ENCODE data around the gene IL1RAPL2. TPM values are rescaled to one million over a fixed set of nuclear protein-coding genes. Genes with fewer than 3 reads are reported as not detected.
"Not testable (repeated sequence)": the region's sequence is repeated elsewhere in the genome, so short reads cannot be mapped to it uniquely, and the experiment has no call there.

IL1RAPL2 gene
- not detected for total RNA-seq

DNA sequence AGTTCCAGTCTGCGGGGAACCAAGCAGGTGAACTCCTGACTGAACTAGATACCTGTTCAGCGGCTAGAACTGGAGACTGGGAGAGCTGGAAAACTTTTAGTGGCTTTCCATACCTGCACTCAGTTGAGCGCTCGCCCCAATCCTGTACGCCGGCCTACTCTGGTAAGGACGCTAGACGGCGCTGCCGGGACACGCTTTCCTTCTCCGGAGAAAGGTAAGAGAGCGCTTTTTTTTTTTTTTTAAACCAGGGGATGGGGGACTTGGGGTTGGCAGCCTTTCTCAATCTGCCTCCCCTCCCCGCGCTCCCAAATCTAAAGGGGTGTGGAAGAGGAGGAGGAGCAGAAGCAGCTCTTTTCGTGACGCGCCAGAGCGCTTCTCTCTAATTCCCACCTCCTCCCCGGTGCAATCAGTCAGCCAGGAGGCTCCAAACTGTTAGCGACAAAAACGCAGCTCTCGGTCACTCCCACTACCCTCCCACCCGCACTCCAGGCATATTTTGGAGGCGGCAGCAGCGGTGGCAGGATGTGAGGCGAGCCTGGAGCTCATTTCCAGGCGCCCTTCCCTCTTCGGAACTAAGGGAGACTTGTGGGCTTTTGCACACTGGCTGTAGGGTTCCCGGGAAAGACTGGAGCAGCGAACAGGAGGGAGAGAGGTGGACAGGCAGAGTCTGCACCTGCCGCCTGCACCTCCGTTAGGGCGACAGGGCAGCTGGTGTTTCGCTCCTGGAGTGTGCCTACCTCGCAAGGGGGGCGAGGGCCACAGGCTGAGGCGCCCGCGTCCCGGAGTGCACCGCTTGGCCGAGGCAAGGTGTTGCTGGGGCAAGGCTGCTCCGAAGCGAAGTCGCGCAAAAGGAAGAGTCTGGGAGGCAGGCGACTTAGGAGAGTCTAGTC lies at the start of gene IL1RAPL2:
Gene IL1RAPL2 (plus strand): TSS at position 409 of the 890 bp plus-strand sequence.
- Mint-ChIP-seq H3K4me1 (no peaks in the 10 kb centered on the region), H3K36me3 (ENCODE audit: low read depth) (no peaks in the 10 kb centered on the region), H3K27me3 (peaks cover 10% of the 10 kb centered on the region), H3K9me3 (no peaks in the 10 kb centered on the region), H3K27ac (no peak within 1 kb of the TSS), H3K4me3 (no peak within 1 kb of the TSS)
- DNase-seq = no peak
- CTCF ChIA-PET = interaction anchor here (0.7 to 1.5 kb wide), 2 partner anchors 126 to 356 kb away, joined by 3 to 4 read pairs; no protein-coding TSS in a partner anchor
- POLR2A ChIA-PET = no interaction called here

DNA sequence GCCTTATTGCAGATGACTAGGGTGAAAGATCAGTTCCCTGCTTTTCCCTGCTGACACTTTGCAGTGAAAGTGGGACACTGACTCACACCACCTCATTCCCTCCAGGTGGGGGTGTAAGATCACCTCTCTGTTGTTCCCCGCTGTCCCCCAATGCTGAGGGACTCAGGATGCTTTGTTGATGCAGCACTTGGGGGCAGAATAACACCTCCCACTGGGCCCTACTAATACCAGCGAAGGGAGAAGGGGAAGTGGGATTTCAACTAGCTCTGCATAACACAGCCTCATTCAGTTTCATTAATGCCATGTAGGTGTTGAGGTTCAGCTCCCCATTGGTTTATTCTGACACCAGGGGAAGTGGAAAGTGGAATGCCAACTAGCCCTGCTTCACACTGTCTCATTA lies 43.6 kb upstream of the IL1RAPL2 start:
- CTCF ChIA-PET = no interaction called here
- POLR2A ChIA-PET = no interaction called here

DNA sequence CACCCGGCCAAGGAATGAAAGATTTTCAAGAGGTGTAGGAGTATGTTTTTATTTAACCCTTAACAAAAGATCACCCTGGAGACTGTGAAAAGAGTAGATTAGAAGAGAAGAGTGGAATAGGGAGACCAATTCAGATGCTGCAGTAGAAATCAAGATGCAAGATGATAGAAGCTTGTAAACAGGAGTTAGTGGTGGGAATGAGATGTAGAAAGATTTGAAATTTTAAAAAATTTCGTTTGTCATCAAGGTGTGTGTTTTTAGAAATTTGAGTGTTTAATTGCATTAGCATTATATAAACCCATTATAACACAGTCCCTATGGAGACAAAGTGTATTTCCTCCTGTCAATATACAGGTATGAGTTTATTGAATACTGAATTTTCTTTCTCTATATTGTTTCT lies 42.1 kb upstream of the IL1RAPL2 start:
- H3K4me3 Mint-ChIP-seq = no peak overlapping the region
- peaks cover 2% of the 10 kb centered on the region for H3K9me3 Mint-ChIP-seq
- no peaks in the 10 kb centered on the region for H3K4me1 Mint-ChIP-seq
- H3K27ac Mint-ChIP-seq = no peak overlapping the region
- ChIA-PET POLR2A (no interaction called here), CTCF (no interaction called here)
- DNase-seq = no peak
- no peaks in the 10 kb centered on the region for H3K36me3 Mint-ChIP-seq (ENCODE audit: low read depth)
- H3K27me3 Mint-ChIP-seq = no peaks in the 10 kb centered on the region

More for the DNA sequence above, 43.6 kb upstream of the IL1RAPL2 start:
- H3K27ac Mint-ChIP-seq = no peak overlapping the region
- H3K9me3 Mint-ChIP-seq = peaks cover 2% of the 10 kb centered on the region
- H3K36me3 Mint-ChIP-seq (ENCODE audit: low read depth) = no peaks in the 10 kb centered on the region
- H3K4me1 Mint-ChIP-seq = no peaks in the 10 kb centered on the region
- no peak overlapping the region for H3K4me3 Mint-ChIP-seq
- no peaks in the 10 kb centered on the region for H3K27me3 Mint-ChIP-seq
- no peak for DNase-seq

GRCh38 chrX:104539081-104539480 lies 26.9 kb upstream of the IL1RAPL2 start:
- Mint-ChIP-seq H3K36me3 (ENCODE audit: low read depth) (no peaks in the 10 kb centered on the region), H3K9me3 (no peaks in the 10 kb centered on the region), H3K4me1 (no peaks in the 10 kb centered on the region), H3K27ac (no peak overlapping the region), H3K4me3 (no peak overlapping the region), H3K27me3 (no peaks in the 10 kb centered on the region)
- DNase-seq = no peak
- ChIA-PET POLR2A (no interaction called here), CTCF (no interaction called here)

- DNase-seq; POLR2A ChIA-PET; H3K27ac Mint-ChIP-seq; H3K9me3 Mint-ChIP-seq; H3K36me3 Mint-ChIP-seq (ENCODE audit: low read depth); CTCF ChIA-PET; H3K4me1 Mint-ChIP-seq; H3K4me3 Mint-ChIP-seq; H3K27me3 Mint-ChIP-seq: not testable (repeated sequence)
These were observed 23.6 kb upstream of the IL1RAPL2 start for GRCh38 chrX:104542447-104542846.

- no peak for DNase-seq
- POLR2A ChIA-PET = no interaction called here
- Mint-ChIP-seq H3K27ac (no peak overlapping the region), H3K4me1 (no peaks in the 10 kb centered on the region), H3K4me3 (no peak overlapping the region), H3K36me3 (ENCODE audit: low read depth) (no peaks in the 10 kb centered on the region), H3K9me3 (no peaks in the 10 kb centered on the region), H3K27me3 (peaks cover 10% of the 10 kb centered on the region)
- CTCF ChIA-PET = no interaction called here
These were observed 1.7 kb upstream of the IL1RAPL2 start for GRCh38 chrX:104564335-104564734.

GRCh38 chrX:104564921-104565703 lies 887 bp upstream of the IL1RAPL2 start:
- Mint-ChIP-seq H3K4me1 (no peaks in the 10 kb centered on the region), H3K27ac (no peak overlapping the region), H3K9me3 (no peaks in the 10 kb centered on the region), H3K36me3 (ENCODE audit: low read depth) (no peaks in the 10 kb centered on the region), H3K4me3 (no peak overlapping the region), H3K27me3 (peaks cover 10% of the 10 kb centered on the region)
- POLR2A ChIA-PET = no interaction called here
- no peak for DNase-seq
- CTCF ChIA-PET = no interaction called here

DNA sequence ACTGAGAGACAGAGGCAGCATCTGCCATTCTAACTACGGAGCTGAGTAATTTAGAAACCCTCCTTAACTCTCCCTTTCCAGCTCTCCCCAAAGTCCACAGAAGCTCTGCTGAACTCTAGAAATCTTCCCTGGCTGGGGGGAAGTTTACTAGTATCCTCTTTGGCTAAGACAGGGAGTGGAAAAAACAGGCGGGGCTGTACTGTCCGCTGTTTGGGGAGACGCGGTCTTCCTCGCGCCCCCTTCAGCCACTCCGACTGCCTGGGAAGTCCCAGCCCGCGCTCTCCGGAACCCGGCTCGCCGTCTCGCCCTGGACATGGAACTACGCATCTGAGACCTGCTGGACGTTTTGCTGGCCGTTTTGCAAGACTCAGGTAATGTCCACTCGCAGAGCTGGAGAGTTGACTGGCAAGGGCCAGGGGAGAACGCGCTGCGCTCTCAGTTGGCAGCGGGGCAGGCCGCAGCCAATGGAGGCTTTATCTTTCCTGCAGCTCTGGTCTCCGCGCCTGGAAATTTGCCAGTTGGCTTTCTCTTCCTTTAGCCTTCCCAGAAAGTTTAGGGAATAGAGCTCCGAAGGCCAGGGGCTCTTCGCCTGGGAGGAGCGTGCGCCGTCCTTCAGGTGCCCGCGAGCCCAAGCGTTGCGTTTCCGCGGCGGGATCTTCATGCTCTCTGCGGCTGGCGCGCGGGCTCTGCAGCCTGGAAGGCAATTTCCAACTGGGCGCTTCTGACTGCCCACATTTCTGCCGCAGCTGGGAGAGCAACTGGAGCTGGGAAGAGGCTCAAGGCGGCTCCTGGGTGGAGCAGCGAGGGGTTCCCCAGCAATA lies 892 bp downstream of the IL1RAPL2 start:
- Mint-ChIP-seq H3K27me3 (peaks cover 10% of the 10 kb centered on the region), H3K4me1 (no peaks in the 10 kb centered on the region), H3K4me3 (no peak overlapping the region), H3K27ac (no peak overlapping the region), H3K36me3 (ENCODE audit: low read depth) (no peaks in the 10 kb centered on the region), H3K9me3 (no peaks in the 10 kb centered on the region)
- DNase-seq = no peak
- ChIA-PET CTCF (interaction anchor here (1.5 kb wide), 1 partner anchor 356 kb away, joined by 4 read pairs; no protein-coding TSS in a partner anchor), POLR2A (no interaction called here)

DNA sequence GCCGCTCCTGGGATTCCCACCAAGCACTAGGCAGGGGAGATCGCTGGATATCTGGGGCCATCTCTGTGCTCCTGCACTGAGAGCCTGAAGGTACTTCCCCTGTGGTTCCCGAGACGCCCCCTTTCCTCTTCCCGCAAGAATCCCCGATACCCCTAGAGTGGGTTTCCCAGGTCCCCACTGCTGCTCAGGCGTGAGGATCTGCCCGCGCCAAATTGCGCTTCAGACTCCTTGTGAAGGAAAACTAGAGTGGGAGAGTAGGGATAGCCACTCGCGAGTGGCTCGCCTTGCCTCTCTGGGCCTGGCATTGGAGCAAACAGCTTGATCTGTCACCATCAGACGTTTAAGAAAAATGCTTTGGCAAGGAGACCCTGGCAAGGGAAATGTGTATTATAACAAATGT lies 1.5 kb downstream of the IL1RAPL2 start:
- Mint-ChIP-seq H3K27ac (no peak overlapping the region), H3K4me3 (no peak overlapping the region), H3K36me3 (ENCODE audit: low read depth) (no peaks in the 10 kb centered on the region), H3K4me1 (no peaks in the 10 kb centered on the region), H3K9me3 (no peaks in the 10 kb centered on the region), H3K27me3 (peaks cover 10% of the 10 kb centered on the region)
- ChIA-PET POLR2A (no interaction called here), CTCF (interaction anchor here (1.5 kb wide), 1 partner anchor 355 kb away, joined by 4 read pairs; no protein-coding TSS in a partner anchor)
- no peak for DNase-seq

GRCh38 chrX:104568304-104568915 lies 2.4 kb downstream of the IL1RAPL2 start:
- no peak for DNase-seq
- Mint-ChIP-seq H3K27me3 (peaks cover 10% of the 10 kb centered on the region), H3K4me1 (no peaks in the 10 kb centered on the region), H3K9me3 (no peaks in the 10 kb centered on the region), H3K4me3 (no peak overlapping the region), H3K27ac (no peak overlapping the region), H3K36me3 (ENCODE audit: low read depth) (no peaks in the 10 kb centered on the region)
- ChIA-PET CTCF (no interaction called here), POLR2A (no interaction called here)

- no peak overlapping the region for H3K4me3 Mint-ChIP-seq
- POLR2A ChIA-PET = no interaction called here
- no peak overlapping the region for H3K27ac Mint-ChIP-seq
- H3K4me1 Mint-ChIP-seq = no peaks in the 10 kb centered on the region
- no peak for DNase-seq
- H3K27me3 Mint-ChIP-seq = no peaks in the 10 kb centered on the region
- CTCF ChIA-PET = no interaction called here
- no peaks in the 10 kb centered on the region for H3K36me3 Mint-ChIP-seq (ENCODE audit: low read depth)
- no peaks in the 10 kb centered on the region for H3K9me3 Mint-ChIP-seq
These were observed 52.3 kb downstream of the IL1RAPL2 start for GRCh38 chrX:104618106-104618895.

DNA sequence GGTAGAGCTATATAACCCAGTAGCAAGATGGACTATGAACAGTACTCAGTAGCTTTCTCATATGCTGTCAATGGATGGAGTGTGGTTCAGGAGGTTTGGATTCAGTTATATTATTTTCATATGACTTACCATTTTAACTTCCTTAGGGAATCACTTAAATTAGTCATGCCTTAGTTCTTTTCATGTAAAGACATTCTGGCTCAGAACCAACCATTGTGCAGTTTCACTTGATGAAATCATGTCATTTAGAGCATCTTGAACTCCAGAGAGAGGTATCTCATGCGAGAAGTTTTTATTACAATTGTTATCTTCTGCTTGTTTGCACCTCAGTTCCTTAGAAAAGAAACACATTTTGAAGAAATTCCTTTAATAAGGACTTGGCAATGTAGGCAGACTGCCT lies 55.8 kb downstream of the IL1RAPL2 start:
- H3K4me3 Mint-ChIP-seq = no peak overlapping the region
- POLR2A ChIA-PET = no interaction called here
- no peaks in the 10 kb centered on the region for H3K9me3 Mint-ChIP-seq
- CTCF ChIA-PET = no interaction called here
- no peaks in the 10 kb centered on the region for H3K27me3 Mint-ChIP-seq
- DNase-seq = no peak
- H3K27ac Mint-ChIP-seq = no peak overlapping the region
- H3K36me3 Mint-ChIP-seq (ENCODE audit: low read depth) = no peaks in the 10 kb centered on the region
- H3K4me1 Mint-ChIP-seq = no peaks in the 10 kb centered on the region
